ENCODE measurements around the gene MAPT. TPM values are rescaled to one million over a fixed set of nuclear protein-coding genes. Genes with fewer than 3 reads are reported as not detected.

The MAPT gene
- total RNA-seq, 1 experiment from 2014 or later = 37.5 TPM

DNA sequence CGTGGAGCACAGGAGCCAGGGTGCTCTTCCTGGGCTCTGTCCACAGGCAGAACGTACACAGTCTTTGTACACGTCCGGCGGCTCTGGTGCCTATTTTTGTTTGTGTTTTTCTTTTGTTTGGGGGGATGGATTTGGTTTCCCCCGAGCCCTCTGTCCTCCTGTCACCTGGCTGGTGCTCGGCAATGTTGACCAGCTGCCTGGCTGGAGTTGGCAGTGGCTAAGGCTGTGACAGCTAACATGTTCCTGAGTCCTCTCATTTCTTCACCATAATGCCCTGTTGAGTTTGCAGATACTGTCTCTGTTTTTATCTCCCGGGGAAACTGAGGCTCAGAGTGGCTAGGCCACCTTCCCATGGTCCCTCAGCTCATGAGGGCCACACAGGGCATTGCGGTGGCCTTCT is 25.7 kb downstream of the MAPT start:
- POLR2A ChIA-PET = no interaction called here
- H3K27ac ChIP-seq (ENCODE audit: low read depth, low read length) = no peak overlapping the region
- no peaks in the 10 kb centered on the region for H3K9me2 ChIP-seq (ENCODE audit: insufficient read depth)
- BruUV-seq (replicated peaks) = no TSS peak
- H3K27me3 ChIP-seq (ENCODE audit: insufficient read depth, low read length) = no peaks in the 10 kb centered on the region
- TF ChIP-seq SRF (IDR thresholded peaks at IDR 0.05; ENCODE audit: low read depth) (no peak), RAD21 (IDR thresholded peaks at IDR 0.05; ENCODE audit: low read depth) (no peak), POLR2A (IDR thresholded peaks at IDR 0.05; ENCODE audit: borderline replicate concordance, extremely low read depth, insufficient read depth, insufficient read length) (no peak), CBX3 (IDR thresholded peaks at IDR 0.05; ENCODE audit: low read depth) (no peak), ELF1 (IDR thresholded peaks at IDR 0.05; ENCODE audit: borderline replicate concordance, low read depth) (no peak), EZH2 (IDR thresholded peaks at IDR 0.05) (no peak), SP1 (IDR thresholded peaks at IDR 0.05; ENCODE audit: low read depth) (no peak), SIN3A (IDR thresholded peaks at IDR 0.05; ENCODE audit: low read depth) (no peak), POLR2AphosphoS5 (IDR thresholded peaks at IDR 0.05; ENCODE audit: low read depth, low read length) (no peak), FOSL1 (IDR thresholded peaks at IDR 0.05; ENCODE audit: low read depth) (no peak)
- TF ChIP-seq, protein P1, sequence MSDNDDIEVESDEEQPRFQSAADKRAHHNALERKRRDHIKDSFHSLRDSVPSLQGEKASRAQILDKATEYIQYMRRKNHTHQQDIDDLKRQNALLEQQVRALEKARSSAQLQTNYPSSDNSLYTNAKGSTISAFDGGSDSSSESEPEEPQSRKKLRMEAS (IDR thresholded peaks at IDR 0.05) = no peak
- TF ChIP-seq, protein P2, sequence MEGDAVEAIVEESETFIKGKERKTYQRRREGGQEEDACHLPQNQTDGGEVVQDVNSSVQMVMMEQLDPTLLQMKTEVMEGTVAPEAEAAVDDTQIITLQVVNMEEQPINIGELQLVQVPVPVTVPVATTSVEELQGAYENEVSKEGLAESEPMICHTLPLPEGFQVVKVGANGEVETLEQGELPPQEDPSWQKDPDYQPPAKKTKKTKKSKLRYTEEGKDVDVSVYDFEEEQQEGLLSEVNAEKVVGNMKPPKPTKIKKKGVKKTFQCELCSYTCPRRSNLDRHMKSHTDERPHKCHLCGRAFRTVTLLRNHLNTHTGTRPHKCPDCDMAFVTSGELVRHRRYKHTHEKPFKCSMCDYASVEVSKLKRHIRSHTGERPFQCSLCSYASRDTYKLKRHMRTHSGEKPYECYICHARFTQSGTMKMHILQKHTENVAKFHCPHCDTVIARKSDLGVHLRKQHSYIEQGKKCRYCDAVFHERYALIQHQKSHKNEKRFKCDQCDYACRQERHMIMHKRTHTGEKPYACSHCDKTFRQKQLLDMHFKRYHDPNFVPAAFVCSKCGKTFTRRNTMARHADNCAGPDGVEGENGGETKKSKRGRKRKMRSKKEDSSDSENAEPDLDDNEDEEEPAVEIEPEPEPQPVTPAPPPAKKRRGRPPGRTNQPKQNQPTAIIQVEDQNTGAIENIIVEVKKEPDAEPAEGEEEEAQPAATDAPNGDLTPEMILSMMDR (IDR thresholded peaks at IDR 0.05 in 2 of 3, conservative IDR thresholded peaks at IDR 0.05 in 1 of 3; ENCODE audit: borderline replicate concordance in 1 of 3, insufficient read depth in 1 of 3, low read depth in 2 of 3, low read length in 2 of 3) = no peak
- CTCF ChIA-PET = no interaction called here
- H2AFZ ChIP-seq (ENCODE audit: low read depth, low read length, poor library complexity, severe bottlenecking) = no peak overlapping the region
- H4K20me1 ChIP-seq (ENCODE audit: insufficient read depth) = no peaks in the 10 kb centered on the region
- no peaks in the 10 kb centered on the region for H3K4me1 ChIP-seq (ENCODE audit: control insufficient read depth in 1 of 2, insufficient read depth in 2 of 2, low read length in 2 of 2)
- no peak overlapping the region for H3K9ac ChIP-seq (ENCODE audit: low read length)
- no peak overlapping the region for H3K4me3 ChIP-seq (replicated peaks in 1 of 2; ENCODE audit: low read depth in 1 of 2, low read length in 2 of 2)
- H3K36me3 ChIP-seq (ENCODE audit: control insufficient read depth in 1 of 2, insufficient read depth in 2 of 2, low read length in 2 of 2) = no peaks in the 10 kb centered on the region
- H3K9me3 ChIP-seq (ENCODE audit: control insufficient read depth in 1 of 2, insufficient read depth in 1 of 2, low read depth in 1 of 2, low read length in 2 of 2) = no peaks in the 10 kb centered on the region
- no peak overlapping the region for H3K4me2 ChIP-seq (ENCODE audit: low read length)
- no peak for ATAC-seq
- no peaks in the 10 kb centered on the region for H3K79me2 ChIP-seq (ENCODE audit: insufficient read depth, low read length)
- RAD21 ChIA-PET (ENCODE audit: low non-redundant PET in 1 of 2, low total read pairs in 2 of 2, uncharacterized antibody in 2 of 2, unreplicated experiment in 2 of 2) = no interaction called here
- intact Hi-C loops (cut with micrococcal nuclease) = no loop called here
- no peak for DNase-seq (ENCODE audit: low read depth, low spot score)

All from HCT116 (cell line).